K562 (cell line): Measurements from ENCODE around the gene AMOTL1. TPM values are rescaled to one million over a fixed set of nuclear protein-coding genes. Genes with fewer than 3 reads are reported as not detected.

ENCODE experiments used
- ATAC-seq: fragments of 200-7000 bp; cut with Tn5 transposase; 3 replicates; pipeline ENCODE4 v1.9.1; 2020; ENCODE audit warnings: moderate library complexity
- BruUV-seq: library from RNA; stranded (reverse); fragments of 400-500 nt; replicated peaks from 2 replicates; lab custom pipeline; 2021; lab: Mats Ljungman, UMichigan
- CTCF ChIA-PET: fragments of 300-600 bp; formaldehyde crosslinking; extraction: SDS; loops from one replicate; lab custom pipeline; 2021; ENCODE audit warnings: low intra/inter-chr PET ratio; lab: Yijun Ruan, JAX
- POLR2A ChIA-PET: fragments of 300-600, 350-650 bp; sonication (Branson Sonifier 250); formaldehyde crosslinking; extraction: SDS; loops from one replicate; lab custom pipeline; 2021; ENCODE audit warnings: antibody characterized with exemption, inconsistent platforms; lab: Yijun Ruan, JAX
- DNase-seq, 4 experiments: peaks; one replicate each; pipeline versions ENCODE4 v3.0.0 to v3.0.0-alpha.2; 2011 to 2018; ENCODE audit warnings: low spot score in 3 of 4, mixed read lengths in 3 of 4; ENCODE audit errors: extremely low read depth in 1 of 4
- FAIRE-seq: peaks from 2 replicates; lab custom pipeline; 2011; peaks lifted over from hg19 to GRCh38; lab: Jason Lieb, UNC
- H2AFZ ChIP-seq: 2 replicates; pipeline ENCODE4 v1.6.0; 2011; ENCODE audit warnings: low read depth, low read length, control low read depth, inconsistent platforms
- H3K27ac ChIP-seq: fragments of 200-600 bp; 3 replicates; pipeline ENCODE4 v1.8.0; 2011; ENCODE audit warnings: low read depth, mild to moderate bottlenecking, control low read depth, inconsistent platforms, low read length, moderate library complexity, mixed read lengths; ENCODE audit errors: extremely low read depth
- H3K27me3 ChIP-seq, 2 experiments: fragments of 300-600 bp in 1 of 2; 2 replicates in 1 of 2; 3 replicates in 1 of 2; pipeline versions ENCODE4 v1.6.0 to v1.8.0; 2011; ENCODE audit warnings: inconsistent platforms in 2 of 2, low read length in 2 of 2, mild to moderate bottlenecking in 1 of 2, mixed read lengths in 1 of 2, moderate library complexity in 1 of 2; ENCODE audit not compliant: control insufficient read depth in 2 of 2, insufficient read depth in 2 of 2
- H3K36me3 ChIP-seq: fragments of 300-600 bp; 3 replicates; pipeline ENCODE4 v1.8.0; 2011; ENCODE audit warnings: mild to moderate bottlenecking, low read length, inconsistent platforms; ENCODE audit not compliant: control insufficient read depth, insufficient read depth
- H3K4me1 ChIP-seq, 2 experiments: fragments of 200-600 bp in 1 of 2; replicated peaks in 1 of 2; 2 replicates in 1 of 2; 3 replicates in 1 of 2; pipeline versions ENCODE4 v1.5.1 to v1.8.0; 2011; ENCODE audit warnings: inconsistent platforms in 2 of 2, low read length in 2 of 2, mild to moderate bottlenecking in 1 of 2, mixed read lengths in 1 of 2, moderate library complexity in 1 of 2; ENCODE audit not compliant: control insufficient read depth in 2 of 2, insufficient read depth in 2 of 2
- H3K4me2 ChIP-seq: 2 replicates; pipeline ENCODE4 v1.6.1; 2011; ENCODE audit warnings: low read length, control low read depth, inconsistent platforms, mixed read lengths; ENCODE audit not compliant: insufficient read depth
- H3K4me3 ChIP-seq: fragments of 200-600 bp; sonication (generic), shearing (Covaris generic); 2 replicates; pipeline ENCODE4 v1.5.1; 2016; ENCODE audit warnings: control low read depth, inconsistent platforms
- H3K79me2 ChIP-seq: fragments of 200-600 bp; 3 replicates; pipeline ENCODE4 v1.8.0; 2011; ENCODE audit warnings: low read length, inconsistent platforms; ENCODE audit not compliant: control insufficient read depth, insufficient read depth
- H3K9ac ChIP-seq, 2 experiments: 2 replicates each; pipeline versions ENCODE4 v1.6.0 to v1.6.1; 2011; ENCODE audit warnings: low read depth in 2 of 2, low read length in 2 of 2, control low read depth in 1 of 2, inconsistent platforms in 1 of 2, mild to moderate bottlenecking in 1 of 2, mixed read lengths in 1 of 2; ENCODE audit not compliant: insufficient read depth in 1 of 2
- H3K9me1 ChIP-seq: one replicate; pipeline ENCODE4 v1.6.0; 2011; ENCODE audit warnings: inconsistent platforms, mild to moderate bottlenecking, low read length, moderate library complexity; ENCODE audit not compliant: control insufficient read depth, insufficient read depth
- H3K9me3 ChIP-seq: replicated peaks from 2 replicates; pipeline ENCODE4 v1.5.1; 2011; ENCODE audit warnings: low read depth, low read length, inconsistent platforms; ENCODE audit not compliant: control insufficient read depth, insufficient read depth
- H4K20me1 ChIP-seq: replicated peaks from 2 replicates; pipeline ENCODE4 v1.6.1; 2011; ENCODE audit warnings: low read length, inconsistent platforms, mixed read lengths; ENCODE audit not compliant: control insufficient read depth, insufficient read depth
- DLX4 ChIP-seq: fragments of 250-450 bp; sonication (Bioruptor Pico); IDR thresholded peaks from 2 replicates; pipeline ENCODE4 v1.6.1; 2021; ENCODE audit warnings: mild to moderate bottlenecking
- E2F1 ChIP-seq: sonication (generic); formaldehyde crosslinking; IDR thresholded peaks from 2 replicates; pipeline ENCODE4 v1.8.1; 2023; ENCODE audit warnings: mild to moderate bottlenecking, missing genetic modification reagents, moderate library complexity
- HMG20A ChIP-seq: fragments of 450-650 bp; formaldehyde crosslinking; conservative IDR thresholded peaks from 2 replicates; pipeline ENCODE4 v1.4.0; 2020; ENCODE audit warnings: mild to moderate bottlenecking, mixed read lengths
- MAFK ChIP-seq: IDR thresholded peaks from 2 replicates; pipeline ENCODE4 v1.6.1; 2011; ENCODE audit warnings: low read length, improper control_type of control experiment
- PURB ChIP-seq: sonication (generic); formaldehyde crosslinking; IDR thresholded peaks from 2 replicates; pipeline ENCODE4 v1.9.0; 2021; ENCODE audit warnings: low read depth, mild to moderate bottlenecking, missing genetic modification reagents
- TARDBP ChIP-seq: fragments of 450-650 bp; IDR thresholded peaks from 2 replicates; pipeline ENCODE4 v1.6.1; 2016
- TBP ChIP-seq: optimal IDR thresholded peaks from 2 replicates; pipeline ENCODE3; 2011; ENCODE audit warnings: low read depth, low read length, improper control_type of control experiment
- ZNF175 ChIP-seq: fragments of 200-800 bp; sonication (Bioruptor generic); IDR thresholded peaks from 2 replicates; pipeline ENCODE4 v1.6.1; 2016; ENCODE audit warnings: low read depth, mild to moderate bottlenecking, missing genetic modification characterization, missing compliant biosample characterization
- ZNF408 ChIP-seq: fragments of 250-450 bp; sonication (Bioruptor Pico); IDR thresholded peaks from 2 replicates; pipeline ENCODE4 v1.4.0; 2020; ENCODE audit warnings: low read depth, mild to moderate bottlenecking, moderate library complexity
- ZNF436 ChIP-seq: fragments of 250-450, 450-650 bp; sonication (Bioruptor Pico); formaldehyde crosslinking; IDR thresholded peaks from 2 replicates; pipeline ENCODE4 v1.7.0; 2020; ENCODE audit warnings: mild to moderate bottlenecking
- ZNF740 ChIP-seq, 3 experiments: fragments of 200-800 bp in 1 of 3; sonication (Bioruptor generic) in 1 of 3; sonication (generic) in 1 of 3; formaldehyde crosslinking in 1 of 3; IDR thresholded peaks; 2 replicates each; pipeline versions ENCODE4 v1.6.1 to v1.8.0; 2016 to 2022; ENCODE audit warnings: mild to moderate bottlenecking in 2 of 3, missing compliant biosample characterization in 2 of 3, missing genetic modification characterization in 2 of 3, missing genetic modification reagents in 1 of 3
- WGBS: fragments of 100-300 bp; shearing (Covaris generic); methylation state at CpG from one replicate; pipeline ENCODE4 v1.1.6; 2016; ENCODE audit warnings: low coverage, mixed read lengths; ENCODE audit not compliant: insufficient coverage; ENCODE audit errors: missing lambda C conversion rate; 5-methylcytosine and 5-hydroxymethylcytosine counted together
- in situ Hi-C: fragments of 300-500 bp; cut with MboI; formaldehyde crosslinking; loops from 4 replicates; pipeline ENCODE4 v1.15.0; 2018; ENCODE audit warnings: inconsistent platforms, mixed read lengths
- intact Hi-C: fragments of 100-400 bp; cut with micrococcal nuclease; formaldehyde crosslinking; loops from 2 replicates; pipeline ENCODE4 v1.14.2; 2022
- polyA plus RNA-seq, 8 experiments: library from polyadenylated mRNA; depleted of rRNA in 4 of 8; stranded (reverse) in 5 of 8; unstranded in 3 of 8; fragments of >200 nt; fragmentation: Nextera tagmentation in 2 of 8; fragmentation: Illumina TruSeq in 1 of 8; extraction: Ambion mirVana in 2 of 8; extraction: Trizol in 1 of 8; gene quantifications; 2 replicates each; pipeline versions ENCODE4 v1.2.1 to v1.2.3, GENCODE V29; 2011 to 2014; ENCODE audit warnings: inconsistent platforms in 1 of 8, missing spikeins in 1 of 8
- total RNA-seq, 7 experiments: library from RNA; depleted of rRNA in 6 of 7; stranded (reverse); fragments of >200 nt in 6 of 7; fragmentation: Illumina TruSeq in 2 of 7; extraction: Trizol in 2 of 7; gene quantifications; 2 replicates each; pipeline versions ENCODE4 v1.2.1 to v1.2.3, GENCODE V29; 2011 to 2021; ENCODE audit warnings: low replicate concordance in 1 of 7
- TF ChIP-seq, protein P1 (sequence below): fragments of 250-450 bp; sonication (Bioruptor Pico); IDR thresholded peaks from 2 replicates; pipeline ENCODE4 v1.4.0; 2020; ENCODE audit warnings: mild to moderate bottlenecking, moderate library complexity
- TF ChIP-seq, protein P2 (sequence below): sonication (generic); formaldehyde crosslinking; IDR thresholded peaks from 2 replicates; pipeline ENCODE4 v1.8.0; 2022; ENCODE audit warnings: missing genetic modification reagents, mild to moderate bottlenecking, borderline replicate concordance
- TF ChIP-seq, protein P3 (sequence below): fragments of 450-650 bp; formaldehyde crosslinking; IDR thresholded peaks from 2 replicates; pipeline ENCODE4 v1.4.0; 2022; ENCODE audit warnings: missing genetic modification characterization

Gene AMOTL1
- total and polyA plus RNA-seq, 9 of the 15 experiments (the other 6 are each of a cell fraction or from before 2014, with no cell fraction given), result 4.0 to 35.4 (median 14.0) TPM

DNA sequence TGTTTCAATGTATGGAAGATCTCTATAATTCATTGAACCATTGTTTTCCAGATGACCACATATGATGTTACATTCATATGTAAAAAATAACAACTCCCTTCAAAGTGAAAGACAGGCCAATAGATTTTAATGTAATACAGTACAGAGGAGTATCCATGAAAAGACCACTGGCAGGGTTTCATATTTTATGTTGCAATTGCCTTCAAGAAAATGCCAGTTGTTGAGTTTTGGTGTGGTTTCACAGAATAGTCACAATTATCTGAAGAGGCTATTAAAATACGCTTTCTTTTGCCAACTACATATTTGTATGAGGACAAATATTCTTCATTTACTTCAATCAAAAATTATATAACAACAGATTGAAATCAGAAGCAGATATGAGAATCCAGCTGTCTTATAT is 14.3 kb downstream of the AMOTL1 start:
- H3K4me2 ChIP-seq, result no peak overlapping the region
- no peak for ATAC-seq
- no peak overlapping the region for H3K27ac ChIP-seq
- WGBS, result 57% methylated on average over 1 of the region's 1 CpG
- H3K4me3 ChIP-seq, result no peak overlapping the region
- no peaks in the 10 kb centered on the region for H4K20me1 ChIP-seq
- H3K9ac ChIP-seq, result no peak overlapping the region
- in situ Hi-C loops, result no loop called here
- no peak overlapping the region for H2AFZ ChIP-seq
- intact Hi-C loops, result no loop called here
- no TSS peak for BruUV-seq
- no peaks in the 10 kb centered on the region for H3K9me1 ChIP-seq
- peaks cover 93% of the 10 kb centered on the region for H3K79me2 ChIP-seq
- no peaks in the 10 kb centered on the region for H3K9me3 ChIP-seq
- no peak for FAIRE-seq
- no peak for DNase-seq
- CTCF ChIA-PET, result no interaction called here
- H3K27me3 ChIP-seq, result no peaks in the 10 kb centered on the region
- H3K36me3 ChIP-seq, result no peaks in the 10 kb centered on the region
- H3K4me1 ChIP-seq, result peaks cover 0 to 13% of the 10 kb centered on the region in 2 experiments; a peak in 3 of 5 replicates
- POLR2A ChIA-PET, result interaction anchor here (1.2 kb wide), 1 partner anchor 17 kb away, joined by 4 read pairs; no protein-coding TSS in a partner anchor
- TF ChIP-seq MAFK (no peak), TBP (no peak), ZNF408 (CRISPR knock-in tag) (no peak), DLX4 (no peak), E2F1 (CRISPR knock-in tag) (no peak), ZNF175 (no peak), ZNF740 (CRISPR knock-in tag; IDR thresholded peaks at IDR 0.05) (no peak), ZNF740 (tag; IDR thresholded peaks at IDR 0.05) (no peak), PURB (no peak), TARDBP (no peak), HMG20A (CRISPR knock-in tag) (no peak), ZNF436 (CRISPR knock-in tag) (no peak)
- TF ChIP-seq, protein P1, sequence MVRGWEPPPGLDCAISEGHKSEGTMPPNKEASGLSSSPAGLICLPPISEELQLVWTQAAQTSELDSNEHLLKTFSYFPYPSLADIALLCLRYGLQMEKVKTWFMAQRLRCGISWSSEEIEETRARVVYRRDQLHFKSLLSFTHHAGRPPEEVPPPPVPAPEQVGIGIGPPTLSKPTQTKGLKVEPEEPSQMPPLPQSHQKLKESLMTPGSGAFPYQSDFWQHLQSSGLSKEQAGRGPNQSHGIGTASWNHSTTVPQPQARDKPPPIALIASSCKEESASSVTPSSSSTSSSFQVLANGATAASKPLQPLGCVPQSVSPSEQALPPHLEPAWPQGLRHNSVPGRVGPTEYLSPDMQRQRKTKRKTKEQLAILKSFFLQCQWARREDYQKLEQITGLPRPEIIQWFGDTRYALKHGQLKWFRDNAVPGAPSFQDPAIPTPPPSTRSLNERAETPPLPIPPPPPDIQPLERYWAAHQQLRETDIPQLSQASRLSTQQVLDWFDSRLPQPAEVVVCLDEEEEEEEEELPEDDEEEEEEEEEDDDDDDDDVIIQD (CRISPR knock-in tag), result no peak
- TF ChIP-seq, protein P2, sequence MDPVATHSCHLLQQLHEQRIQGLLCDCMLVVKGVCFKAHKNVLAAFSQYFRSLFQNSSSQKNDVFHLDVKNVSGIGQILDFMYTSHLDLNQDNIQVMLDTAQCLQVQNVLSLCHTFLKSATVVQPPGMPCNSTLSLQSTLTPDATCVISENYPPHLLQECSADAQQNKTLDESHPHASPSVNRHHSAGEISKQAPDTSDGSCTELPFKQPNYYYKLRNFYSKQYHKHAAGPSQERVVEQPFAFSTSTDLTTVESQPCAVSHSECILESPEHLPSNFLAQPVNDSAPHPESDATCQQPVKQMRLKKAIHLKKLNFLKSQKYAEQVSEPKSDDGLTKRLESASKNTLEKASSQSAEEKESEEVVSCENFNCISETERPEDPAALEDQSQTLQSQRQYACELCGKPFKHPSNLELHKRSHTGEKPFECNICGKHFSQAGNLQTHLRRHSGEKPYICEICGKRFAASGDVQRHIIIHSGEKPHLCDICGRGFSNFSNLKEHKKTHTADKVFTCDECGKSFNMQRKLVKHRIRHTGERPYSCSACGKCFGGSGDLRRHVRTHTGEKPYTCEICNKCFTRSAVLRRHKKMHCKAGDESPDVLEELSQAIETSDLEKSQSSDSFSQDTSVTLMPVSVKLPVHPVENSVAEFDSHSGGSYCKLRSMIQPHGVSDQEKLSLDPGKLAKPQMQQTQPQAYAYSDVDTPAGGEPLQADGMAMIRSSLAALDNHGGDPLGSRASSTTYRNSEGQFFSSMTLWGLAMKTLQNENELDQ (CRISPR knock-in tag), result no peak
- TF ChIP-seq, protein P3, sequence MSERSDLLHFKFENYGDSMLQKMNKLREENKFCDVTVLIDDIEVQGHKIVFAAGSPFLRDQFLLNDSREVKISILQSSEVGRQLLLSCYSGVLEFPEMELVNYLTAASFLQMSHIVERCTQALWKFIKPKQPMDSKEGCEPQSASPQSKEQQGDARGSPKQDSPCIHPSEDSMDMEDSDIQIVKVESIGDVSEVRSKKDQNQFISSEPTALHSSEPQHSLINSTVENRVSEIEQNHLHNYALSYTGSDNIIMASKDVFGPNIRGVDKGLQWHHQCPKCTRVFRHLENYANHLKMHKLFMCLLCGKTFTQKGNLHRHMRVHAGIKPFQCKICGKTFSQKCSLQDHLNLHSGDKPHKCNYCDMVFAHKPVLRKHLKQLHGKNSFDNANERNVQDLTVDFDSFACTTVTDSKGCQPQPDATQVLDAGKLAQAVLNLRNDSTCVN, result no peak
